Measurements from ENCODE around the gene MSGN1. TPM values are rescaled to one million over a fixed set of nuclear protein-coding genes. Genes with fewer than 3 reads are reported as not detected.

MSGN1 gene
- total and polyA plus RNA-seq, 2 donors (not counting 3 experiments of a cell fraction or from before 2014, with no cell fraction given) = not detected

GRCh38 chr2:17791121-17791816 lies 25.0 kb upstream of the MSGN1 start:
- H3K9ac ChIP-seq (replicated peaks; ENCODE audit: extremely low read depth, insufficient read depth, low read length) = no peak overlapping the region
- no peaks in the 10 kb centered on the region for H4K20me1 ChIP-seq (replicated peaks; ENCODE audit: control insufficient read depth, extremely low read depth, insufficient read depth, low read length)
- FAIRE-seq (peak; percentile 78), DNase-seq (ENCODE audit: low read depth, low spot score) (peak; percentile 97)
- no peak overlapping the region for H3K4me3 ChIP-seq (replicated peaks in 1 of 3; ENCODE audit: insufficient read depth in 1 of 3, low read depth in 1 of 3, low read length in 3 of 3)
- no peaks in the 10 kb centered on the region for H3K4me1 ChIP-seq (ENCODE audit: control insufficient read depth, extremely low read depth, insufficient read depth, low read length)
- BruUV-seq (replicated peaks) = no TSS peak
- dilution Hi-C loops (cut with MboI; ENCODE audit: extremely low pct_ligation_motif_present, low sequenced_read_pairs) (no loop called here), intact Hi-C loops (cut with micrococcal nuclease) (loop anchor here (1.0 kb wide), 2 partner anchors 36 to 39 kb away; no protein-coding TSS in a partner anchor)
- no peaks in the 10 kb centered on the region for H3K79me2 ChIP-seq (ENCODE audit: control insufficient read depth, insufficient read depth, low read length)
- H3K27me3 ChIP-seq (ENCODE audit: control insufficient read depth in 2 of 2, insufficient read depth in 2 of 2, low read length in 2 of 2) = peaks cover 3 to 10% of the 10 kb centered on the region in 2 experiments
- POLR2A ChIA-PET = no interaction called here
- H3K36me3 ChIP-seq (ENCODE audit: control insufficient read depth in 2 of 2, extremely low read depth in 1 of 2, insufficient read depth in 2 of 2, low read length in 2 of 2) = no peaks in the 10 kb centered on the region
- no peak overlapping the region for H3K27ac ChIP-seq (ENCODE audit: insufficient read depth, low read depth, low read length)
- no peaks in the 10 kb centered on the region for H3K9me1 ChIP-seq (replicated peaks; ENCODE audit: control insufficient read depth, extremely low read depth, insufficient read depth, low read length)
- H3K4me2 ChIP-seq (ENCODE audit: insufficient read depth, low read length) = no peak overlapping the region
- TF ChIP-seq FOS (IDR thresholded peaks at IDR 0.05; ENCODE audit: borderline replicate concordance, insufficient read depth, low read length) (no peak), MAX (IDR thresholded peaks at IDR 0.05; ENCODE audit: insufficient read depth, insufficient read length) (no peak), POLR2A (IDR thresholded peaks at IDR 0.05; ENCODE audit: low read depth, low read length) (no peak), GATA2 (IDR thresholded peaks at IDR 0.05; ENCODE audit: insufficient read depth, insufficient read length, low read depth, low read length) (no peak), EZH2 (IDR thresholded peaks at IDR 0.05; ENCODE audit: borderline replicate concordance, low read depth, low read length, severe bottlenecking) (no peak), JUN (IDR thresholded peaks at IDR 0.05; ENCODE audit: borderline replicate concordance, insufficient read depth, insufficient read length, low read depth) (no peak), MYC (IDR thresholded peaks at IDR 0.05; ENCODE audit: low read depth, low read length) (no peak), POLR2AphosphoS5 (IDR thresholded peaks at IDR 0.05; ENCODE audit: insufficient read depth, low read depth, low read length) (no peak)
- no peaks in the 10 kb centered on the region for H3K9me3 ChIP-seq (replicated peaks; ENCODE audit: control insufficient read depth, insufficient read depth, low read length)
- CTCF ChIA-PET = interaction anchor here (0.7 to 1.5 kb wide), 6 partner anchors 9 to 120 kb away, joined by 3 to 5 read pairs (median 3); no protein-coding TSS in a partner anchor
- no peak overlapping the region for H2AFZ ChIP-seq (ENCODE audit: low read depth, low read length)
